Neuronal stem cell (in vitro differentiated cells): Measurements from ENCODE around the gene ABR.

Experiments used
- DNase-seq: peaks from one replicate; pipeline ENCODE4 v3.0.0-alpha.2; 2013; ENCODE audit warnings: low spot score
- H2AFZ ChIP-seq: one replicate; pipeline ENCODE4 v1.6.1; 2013; ENCODE audit warnings: mild to moderate bottlenecking, low read length, inconsistent platforms
- H2AK5ac ChIP-seq: 2 replicates; pipeline ENCODE4 v1.6.1; 2013; ENCODE audit warnings: low read depth, mild to moderate bottlenecking, inconsistent platforms, low read length, moderate library complexity, mixed read lengths
- H2BK120ac ChIP-seq: 2 replicates; pipeline ENCODE4 v1.6.1; 2013; ENCODE audit warnings: low read depth, mild to moderate bottlenecking, inconsistent platforms, low read length, moderate library complexity, mixed read lengths
- H2BK12ac ChIP-seq: one replicate; pipeline ENCODE4 v1.6.1; 2013; ENCODE audit warnings: low read length, inconsistent platforms
- H2BK15ac ChIP-seq: 2 replicates; pipeline ENCODE4 v1.6.1; 2013; ENCODE audit warnings: mild to moderate bottlenecking, low read length, inconsistent platforms, mixed read lengths
- H2BK5ac ChIP-seq: one replicate; pipeline ENCODE4 v1.6.1; 2013; ENCODE audit warnings: inconsistent platforms, mild to moderate bottlenecking, low read length, moderate library complexity
- H3K14ac ChIP-seq: one replicate; pipeline ENCODE4 v1.6.1; 2013; ENCODE audit warnings: low read length, inconsistent platforms
- H3K18ac ChIP-seq: 2 replicates; pipeline ENCODE4 v1.6.1; 2013; ENCODE audit warnings: low read length, inconsistent platforms
- H3K23ac ChIP-seq: 2 replicates; pipeline ENCODE4 v1.6.1; 2013; ENCODE audit warnings: low read depth, mild to moderate bottlenecking, mixed read lengths, low read length, inconsistent platforms; ENCODE audit not compliant: poor library complexity
- H3K27ac ChIP-seq: replicated peaks from 3 replicates; pipeline ENCODE4 v1.5.1; 2013; ENCODE audit warnings: low read length, inconsistent platforms
- H3K27me3 ChIP-seq, 3 experiments: 2 replicates each; pipeline ENCODE4 v1.6.1; 2013; ENCODE audit warnings: low read length in 3 of 3, mild to moderate bottlenecking in 2 of 3, inconsistent platforms in 1 of 3, low read depth in 1 of 3, mixed read lengths in 1 of 3, moderate library complexity in 1 of 3; ENCODE audit not compliant: control insufficient read depth in 3 of 3, insufficient read depth in 3 of 3
- H3K36me3 ChIP-seq, 2 donors: replicated peaks in 1 of 2; 2 replicates each; pipeline ENCODE4 v1.6.1; 2013; ENCODE audit warnings: low read length in 2 of 2; ENCODE audit not compliant: control insufficient read depth in 2 of 2, insufficient read depth in 2 of 2
- H3K4ac ChIP-seq: 2 replicates; pipeline ENCODE4 v1.6.1; 2013; ENCODE audit warnings: inconsistent platforms, mild to moderate bottlenecking, low read length, moderate library complexity
- H3K4me1 ChIP-seq, 2 donors: 1 replicate in 1 of 2; 2 replicates in 1 of 2; pipeline ENCODE4 v1.6.1; 2013; ENCODE audit warnings: low read length in 2 of 2, low read depth in 1 of 2; ENCODE audit not compliant: control insufficient read depth in 2 of 2, insufficient read depth in 1 of 2
- H3K4me2 ChIP-seq: one replicate; pipeline ENCODE4 v1.6.1; 2013; ENCODE audit warnings: mild to moderate bottlenecking, low read length, inconsistent platforms; ENCODE audit not compliant: insufficient read depth, poor library complexity, severe bottlenecking
- H3K4me3 ChIP-seq, 2 donors: 2 replicates each; pipeline ENCODE4 v1.5.1; 2013; ENCODE audit warnings: low read length in 2 of 2, mild to moderate bottlenecking in 2 of 2, inconsistent platforms in 1 of 2, moderate library complexity in 1 of 2
- H3K79me1 ChIP-seq: one replicate; pipeline ENCODE4 v1.6.1; 2013; ENCODE audit warnings: low read depth, mild to moderate bottlenecking, inconsistent platforms, low read length, moderate library complexity
- H3K9ac ChIP-seq: one replicate; pipeline ENCODE4 v1.6.1; 2013; ENCODE audit warnings: mild to moderate bottlenecking, low read depth, low read length, inconsistent platforms; ENCODE audit not compliant: poor library complexity
- H3K9me3 ChIP-seq, 2 donors: replicated peaks in 1 of 2; 2 replicates each; pipeline versions ENCODE3 to v1.6.1; 2013; ENCODE audit warnings: low read length in 2 of 2, mild to moderate bottlenecking in 2 of 2, inconsistent platforms in 1 of 2, low read depth in 1 of 2, mixed read lengths in 1 of 2, moderate library complexity in 1 of 2; ENCODE audit not compliant: control insufficient read depth in 2 of 2, insufficient read depth in 1 of 2
- H4K8ac ChIP-seq: one replicate; pipeline ENCODE4 v1.6.1; 2013; ENCODE audit warnings: low read depth, mild to moderate bottlenecking, inconsistent platforms, low read length, moderate library complexity
- H4K91ac ChIP-seq: one replicate; pipeline ENCODE4 v1.6.1; 2013; ENCODE audit warnings: low read length, low read depth, mild to moderate bottlenecking, inconsistent platforms; ENCODE audit not compliant: poor library complexity
- WGBS, 2 donors: extraction: QIAGEN DNeasy Blood & Tissue Kit; methylation state at CpG; one replicate each; pipeline ENCODE4 v1.1.7; 2013; ENCODE audit warnings: missing lambda C conversion rate in 2 of 2, mixed read lengths in 1 of 2; ENCODE audit not compliant: insufficient read length in 2 of 2, insufficient replicate concordance in 1 of 2; ENCODE audit errors: extremely low coverage in 2 of 2; 5-methylcytosine and 5-hydroxymethylcytosine counted together

The ABR gene

GRCh38 chr17:1173432-1174262 is 6.1 kb downstream of the ABR start:
- H3K4me1 ChIP-seq: peaks cover 0 to 17% of the 10 kb centered on the region in 2 donors
- H3K27ac ChIP-seq: no peak overlapping the region
- H3K4ac ChIP-seq: no peak overlapping the region
- H2AFZ ChIP-seq: no peak overlapping the region
- no peak overlapping the region for H4K8ac ChIP-seq
- no peak overlapping the region for H3K4me3 ChIP-seq
- H3K9ac ChIP-seq: no peak overlapping the region
- no peak overlapping the region for H3K14ac ChIP-seq
- H2BK12ac ChIP-seq: no peak overlapping the region
- WGBS, 2 donors: no CpG with 5 or more reads among the region's 28 CpGs
- no peaks in the 10 kb centered on the region for H3K9me3 ChIP-seq
- no peak overlapping the region for H4K91ac ChIP-seq
- H3K23ac ChIP-seq: no peak overlapping the region
- H3K79me1 ChIP-seq: peaks cover 15% of the 10 kb centered on the region
- peaks cover 0 to 2% (median 0%) of the 10 kb centered on the region in 3 experiments for H3K27me3 ChIP-seq
- H3K4me2 ChIP-seq: no peak overlapping the region
- no peak overlapping the region for H3K18ac ChIP-seq
- no peak overlapping the region for H2BK15ac ChIP-seq
- DNase-seq: no peak
- no peak overlapping the region for H2BK5ac ChIP-seq
- peaks cover 5 to 7% of the 10 kb centered on the region in 2 donors for H3K36me3 ChIP-seq
- no peak overlapping the region for H2BK120ac ChIP-seq
- H2AK5ac ChIP-seq: no peak overlapping the region

- Histone ChIP-seq H3K14ac (no peak overlapping the region), H2BK5ac (no peak overlapping the region), H3K9me3 (peaks cover 0 to 1% of the 10 kb centered on the region in 2 donors), H4K8ac (no peak overlapping the region), H3K23ac (no peak overlapping the region), H2BK12ac (no peak overlapping the region), H3K4me2 (no peak overlapping the region), H3K79me1 (peaks cover 4% of the 10 kb centered on the region), H3K4me1 (peaks cover 0 to 9% of the 10 kb centered on the region in 2 donors), H3K27ac (no peak overlapping the region), H3K4me3 (no peak overlapping the region), H2AK5ac (no peak overlapping the region), H4K91ac (no peak overlapping the region), H3K18ac (no peak overlapping the region), H3K36me3 (peaks cover 5 to 7% of the 10 kb centered on the region in 2 donors), H3K4ac (no peak overlapping the region), H3K9ac (no peak overlapping the region), H2BK15ac (no peak overlapping the region), H2AFZ (no peak overlapping the region), H2BK120ac (no peak overlapping the region), H3K27me3 (no peaks in the 10 kb centered on the region)
- no peak for DNase-seq
- no CpG with 5 or more reads among the region's 11 CpGs for whole genome bisulfite sequencing, 2 donors
These were observed 7.8 kb downstream of the ABR start for GRCh38 chr17:1171953-1172352.

GRCh38 chr17:1170739-1171138 is 9.0 kb downstream of the ABR start:
- no peak overlapping the region for H3K18ac ChIP-seq
- no peak overlapping the region for H2AFZ ChIP-seq
- H2AK5ac ChIP-seq: no peak overlapping the region
- H3K4me3 ChIP-seq: no peak overlapping the region
- H3K27me3 ChIP-seq: no peaks in the 10 kb centered on the region
- no peak overlapping the region for H4K91ac ChIP-seq
- no CpG with 5 or more reads among the region's 11 CpGs for WGBS, 2 donors
- H2BK12ac ChIP-seq: no peak overlapping the region
- H3K9me3 ChIP-seq: peaks cover 0 to 1% of the 10 kb centered on the region in 2 donors
- no peak for DNase-seq
- peaks cover 4 to 8% of the 10 kb centered on the region in 2 donors for H3K36me3 ChIP-seq
- no peak overlapping the region for H3K23ac ChIP-seq
- no peak overlapping the region for H2BK120ac ChIP-seq
- peaks cover 0 to 9% of the 10 kb centered on the region in 2 donors for H3K4me1 ChIP-seq
- peaks cover 5% of the 10 kb centered on the region for H3K79me1 ChIP-seq
- no peak overlapping the region for H4K8ac ChIP-seq
- H2BK5ac ChIP-seq: no peak overlapping the region
- no peak overlapping the region for H3K14ac ChIP-seq
- no peak overlapping the region for H3K4ac ChIP-seq
- H3K9ac ChIP-seq: no peak overlapping the region
- no peak overlapping the region for H2BK15ac ChIP-seq
- no peak overlapping the region for H3K27ac ChIP-seq
- H3K4me2 ChIP-seq: no peak overlapping the region

GRCh38 chr17:1169929-1170312 is 9.9 kb downstream of the ABR start:
- Histone ChIP-seq H3K14ac (no peak overlapping the region), H3K27me3 (no peaks in the 10 kb centered on the region), H4K8ac (no peak overlapping the region), H3K4me2 (no peak overlapping the region), H4K91ac (no peak overlapping the region), H2BK5ac (no peak overlapping the region), H3K4me3 (no peak overlapping the region), H3K36me3 (peaks cover 4 to 7% of the 10 kb centered on the region in 2 donors), H3K18ac (no peak overlapping the region), H2AK5ac (no peak overlapping the region), H3K9ac (no peak overlapping the region), H2AFZ (no peak overlapping the region), H3K4me1 (peaks cover 0 to 9% of the 10 kb centered on the region in 2 donors), H3K23ac (no peak overlapping the region), H3K4ac (no peak overlapping the region), H3K9me3 (peaks cover 0 to 1% of the 10 kb centered on the region in 2 donors), H2BK120ac (no peak overlapping the region), H3K27ac (no peak overlapping the region), H2BK15ac (no peak overlapping the region), H3K79me1 (peaks cover 7% of the 10 kb centered on the region), H2BK12ac (no peak overlapping the region)
- no peak for DNase-seq
- no CpG with 5 or more reads among the region's 4 CpGs for WGBS, 2 donors
